H1 (cell line): ENCODE measurements around the gene COL2A1. TPM values are rescaled to one million over a fixed set of nuclear protein-coding genes. Genes with fewer than 3 reads are reported as not detected.

Experiments
- CTCF ChIA-PET: fragments of 300-600 bp; sonication (Branson Sonifier 250); formaldehyde crosslinking; loops from one replicate; lab custom pipeline; 2021; ENCODE audit not compliant: partially characterized antibody; lab: Charles Lee
- POLR2A ChIA-PET: fragments of 300-600 bp; sonication (Branson Sonifier 250); formaldehyde crosslinking; loops from one replicate; lab custom pipeline; 2021; ENCODE audit warnings: inconsistent platforms; ENCODE audit not compliant: partially characterized antibody; lab: Charles Lee
- DNase-seq, 2 experiments: peaks; one replicate each; pipeline versions ENCODE4 v3.0.0 to v3.0.0-alpha.2; 2010 to 2022; ENCODE audit warnings: low spot score in 2 of 2, low read depth in 1 of 2, mixed read lengths in 1 of 2
- FAIRE-seq: peaks from 2 replicates; lab custom pipeline; 2011; peaks lifted over from hg19 to GRCh38; lab: Jason Lieb, UNC
- H2AFZ ChIP-seq: 2 replicates; pipeline ENCODE4 v1.8.1; 2012; ENCODE audit warnings: low read length, inconsistent platforms
- H2AK5ac ChIP-seq: 2 replicates; pipeline ENCODE4 v1.6.1; 2013; ENCODE audit warnings: low read depth, low read length
- H2BK120ac ChIP-seq: replicated peaks from 2 replicates; pipeline ENCODE3; 2013; ENCODE audit warnings: low read depth, low read length, inconsistent platforms
- H2BK12ac ChIP-seq: 2 replicates; pipeline ENCODE4 v1.6.1; 2013; ENCODE audit warnings: low read depth, low read length
- H2BK15ac ChIP-seq: 2 replicates; pipeline ENCODE4 v1.6.1; 2013; ENCODE audit warnings: low read length
- H2BK20ac ChIP-seq: 2 replicates; pipeline ENCODE4 v1.6.1; 2013; ENCODE audit warnings: low read length
- H2BK5ac ChIP-seq: 2 replicates; pipeline ENCODE4 v1.6.1; 2013; ENCODE audit warnings: low read depth, low read length
- H3K14ac ChIP-seq: 2 replicates; pipeline ENCODE4 v1.6.1; 2013; ENCODE audit warnings: inconsistent platforms; ENCODE audit not compliant: insufficient read length
- H3K18ac ChIP-seq: 2 replicates; pipeline ENCODE4 v1.6.1; 2013; ENCODE audit warnings: low read length; ENCODE audit errors: extremely low read depth
- H3K23ac ChIP-seq: 2 replicates; pipeline ENCODE4 v1.6.1; 2013; ENCODE audit warnings: inconsistent platforms; ENCODE audit not compliant: insufficient read length
- H3K23me2 ChIP-seq: 2 replicates; pipeline ENCODE4 v1.6.1; 2013; ENCODE audit warnings: low read depth, low read length
- H3K27ac ChIP-seq: 2 replicates; pipeline ENCODE4 v1.6.1; 2011; ENCODE audit warnings: low read depth, low read length, inconsistent platforms
- H3K27me3 ChIP-seq, 4 experiments: replicated peaks in 1 of 4; 1 replicate in 1 of 4; 2 replicates in 3 of 4; pipeline versions ENCODE4 v1.6.1 to v1.8.1; 2011 to 2013; ENCODE audit warnings: low read length in 3 of 4, mild to moderate bottlenecking in 3 of 4, inconsistent platforms in 2 of 4, mixed read lengths in 2 of 4, moderate library complexity in 1 of 4; ENCODE audit not compliant: control insufficient read depth in 3 of 4, insufficient read depth in 3 of 4; ENCODE audit errors: extremely low read depth in 1 of 4
- H3K36me3 ChIP-seq, 4 experiments: 2 replicates each; pipeline versions ENCODE4 v1.6.1 to v1.8.1; 2011 to 2013; ENCODE audit warnings: mild to moderate bottlenecking in 4 of 4, low read length in 3 of 4, moderate library complexity in 2 of 4, control low read depth in 1 of 4, inconsistent platforms in 1 of 4; ENCODE audit not compliant: insufficient read depth in 4 of 4, control insufficient read depth in 2 of 4
- H3K4ac ChIP-seq: replicated peaks from 2 replicates; pipeline ENCODE3; 2013; ENCODE audit warnings: low read length, low read depth, mixed read lengths, inconsistent platforms; ENCODE audit not compliant: insufficient read length
- H3K4me1 ChIP-seq, 4 experiments: replicated peaks in 1 of 4; 1 replicate in 1 of 4; 2 replicates in 3 of 4; pipeline versions ENCODE4 v1.6.1 to v1.8.1; 2011 to 2013; ENCODE audit warnings: low read length in 3 of 4, inconsistent platforms in 2 of 4, mixed read lengths in 1 of 4; ENCODE audit not compliant: insufficient read depth in 4 of 4, control insufficient read depth in 3 of 4
- H3K4me2 ChIP-seq, 2 experiments: 2 replicates each; pipeline versions ENCODE4 v1.6.1 to v1.8.1; 2011 to 2013; ENCODE audit warnings: low read depth in 2 of 2, low read length in 2 of 2, control low read depth in 1 of 2, inconsistent platforms in 1 of 2, mild to moderate bottlenecking in 1 of 2; ENCODE audit not compliant: insufficient read depth in 1 of 2
- H3K4me3 ChIP-seq, 4 experiments: fragments of 200-600, 300-600 bp in 1 of 4; sonication (generic), shearing (Covaris generic), sonication (Bioruptor Twin) in 1 of 4; 2 replicates each; pipeline versions ENCODE4 v1.5.1 to v1.8.1; 2011 to 2016; ENCODE audit warnings: low read length in 4 of 4, low read depth in 3 of 4, control low read depth in 2 of 4, inconsistent platforms in 2 of 4, mild to moderate bottlenecking in 2 of 4, mixed read lengths in 1 of 4, moderate library complexity in 1 of 4; ENCODE audit not compliant: insufficient read depth in 2 of 4; ENCODE audit errors: extremely low read depth in 1 of 4
- H3K56ac ChIP-seq: replicated peaks from 2 replicates; pipeline ENCODE3; 2013; ENCODE audit warnings: low read depth, mild to moderate bottlenecking, mixed read lengths, low read length, inconsistent platforms; ENCODE audit not compliant: insufficient read length
- H3K79me1 ChIP-seq: 2 replicates; pipeline ENCODE4 v1.6.1; 2013; ENCODE audit warnings: low read depth, low read length, control low read depth
- H3K79me2 ChIP-seq, 2 experiments: 2 replicates each; pipeline versions ENCODE4 v1.6.1 to v1.8.1; 2012 to 2013; ENCODE audit warnings: low read length in 2 of 2, mild to moderate bottlenecking in 2 of 2, inconsistent platforms in 1 of 2; ENCODE audit not compliant: insufficient read depth in 2 of 2, control insufficient read depth in 1 of 2
- H3K9ac ChIP-seq, 4 experiments: replicated peaks in 1 of 4; 1 replicate in 1 of 4; 2 replicates in 3 of 4; pipeline versions ENCODE4 v1.6.1 to v1.8.1; 2011 to 2013; ENCODE audit warnings: low read depth in 3 of 4, low read length in 3 of 4, control low read depth in 2 of 4, mild to moderate bottlenecking in 2 of 4, moderate library complexity in 2 of 4, inconsistent platforms in 1 of 4; ENCODE audit errors: extremely low read depth in 1 of 4
- H3K9me3 ChIP-seq, 2 experiments: 2 replicates each; pipeline versions ENCODE4 v1.6.1 to v1.8.1; 2012 to 2013; ENCODE audit warnings: mild to moderate bottlenecking in 2 of 2, moderate library complexity in 2 of 2, control low read depth in 1 of 2, inconsistent platforms in 1 of 2, low read depth in 1 of 2, low read length in 1 of 2, mixed read lengths in 1 of 2; ENCODE audit not compliant: insufficient read depth in 2 of 2
- H4K20me1 ChIP-seq, 2 experiments: replicated peaks in 1 of 2; 2 replicates each; pipeline versions ENCODE3 to v1.8.1; 2011 to 2013; ENCODE audit warnings: inconsistent platforms in 2 of 2, low read length in 2 of 2, mild to moderate bottlenecking in 1 of 2; ENCODE audit not compliant: insufficient read depth in 2 of 2, control insufficient read depth in 1 of 2
- H4K5ac ChIP-seq: 2 replicates; pipeline ENCODE4 v1.6.1; 2013; ENCODE audit warnings: low read length, low read depth, mixed read lengths, inconsistent platforms; ENCODE audit not compliant: insufficient read length
- H4K8ac ChIP-seq: 2 replicates; pipeline ENCODE4 v1.8.0; 2013; ENCODE audit warnings: mild to moderate bottlenecking, moderate library complexity, low read length, inconsistent platforms; ENCODE audit not compliant: insufficient read depth; ENCODE audit errors: extremely low read depth
- H4K91ac ChIP-seq: replicated peaks from 2 replicates; pipeline ENCODE3; 2013; ENCODE audit warnings: low read length, mixed read lengths, inconsistent platforms; ENCODE audit not compliant: insufficient read length
- ATF2 ChIP-seq: IDR thresholded peaks from 2 replicates; pipeline ENCODE4 v1.6.1; 2012; ENCODE audit warnings: low read length, inconsistent platforms
- BCL11A ChIP-seq, 2 experiments: IDR thresholded peaks; one replicate each; pipeline ENCODE4 v1.6.1; 2011; ENCODE audit warnings: low read depth in 2 of 2, low read length in 2 of 2, mild to moderate bottlenecking in 2 of 2
- CTBP2 ChIP-seq: IDR thresholded peaks from 2 replicates; pipeline ENCODE4 v1.7.0; 2011; ENCODE audit warnings: borderline replicate concordance, mild to moderate bottlenecking, moderate library complexity, mixed read lengths, low read length; ENCODE audit not compliant: insufficient read depth, insufficient read length
- EZH2 ChIP-seq: fragments of 200-600 bp; sonication (generic); IDR thresholded peaks from 2 replicates; pipeline ENCODE4 v1.7.1; 2012; ENCODE audit warnings: low read depth, mild to moderate bottlenecking, moderate library complexity, low read length, inconsistent platforms; ENCODE audit not compliant: severe bottlenecking
- NANOG ChIP-seq: IDR thresholded peaks from 2 replicates; pipeline ENCODE4 v1.6.1; 2011; ENCODE audit warnings: low read length, low read depth, mild to moderate bottlenecking, inconsistent platforms; ENCODE audit not compliant: insufficient read depth, poor library complexity, severe bottlenecking
- PHF8 ChIP-seq: fragments of 200-600 bp; sonication (generic); conservative IDR thresholded peaks from 2 replicates; pipeline ENCODE4 v1.7.1; 2012; ENCODE audit warnings: low read depth, mild to moderate bottlenecking, inconsistent platforms, low read length, moderate library complexity
- POLR2A ChIP-seq, 2 experiments: IDR thresholded peaks; 1 replicate in 1 of 2; 2 replicates in 1 of 2; pipeline ENCODE4 v1.6.1; 2011; ENCODE audit warnings: low read depth in 2 of 2, low read length in 2 of 2, mild to moderate bottlenecking in 2 of 2; ENCODE audit errors: control extremely low read depth in 1 of 2
- RNF2 ChIP-seq: fragments of 200-900, 300-1000 bp; sonication (generic); IDR thresholded peaks from 2 replicates; pipeline ENCODE4 v1.7.1; 2016; ENCODE audit warnings: borderline replicate concordance, low read depth, mild to moderate bottlenecking, antibody characterized with exemption, low read length; ENCODE audit not compliant: poor library complexity, severe bottlenecking; ENCODE audit errors: missing control alignments
- SIX5 ChIP-seq: IDR thresholded peaks from 2 replicates; pipeline ENCODE4 v1.6.1; 2011; ENCODE audit warnings: mild to moderate bottlenecking, low read depth, low read length
- SRF ChIP-seq: IDR thresholded peaks from 2 replicates; pipeline ENCODE4 v1.6.1; 2011; ENCODE audit warnings: mild to moderate bottlenecking, low read depth, low read length, moderate library complexity
- TAF1 ChIP-seq: IDR thresholded peaks from 2 replicates; pipeline ENCODE4 v1.6.1; 2011; ENCODE audit warnings: mild to moderate bottlenecking, low read depth, low read length
- TCF12 ChIP-seq: IDR thresholded peaks from 2 replicates; pipeline ENCODE4 v1.6.1; 2011; ENCODE audit warnings: low read depth, mild to moderate bottlenecking, low read length
- TEAD4 ChIP-seq: IDR thresholded peaks from 2 replicates; pipeline ENCODE4 v1.6.1; 2012; ENCODE audit warnings: low read depth, low read length, inconsistent platforms, mixed read lengths
- WGBS, 2 experiments: shearing (Covaris generic) in 1 of 2; methylation state at CpG; one replicate each; pipeline versions ENCODE4 v1.1.6 to v1.1.7; 2013 to 2015; ENCODE audit warnings: low lambda C conversion rate in 2 of 2, mixed read lengths in 2 of 2, inconsistent platforms in 1 of 2, low coverage in 1 of 2, missing lambda C conversion rate in 1 of 2; ENCODE audit not compliant: insufficient replicate concordance in 2 of 2, insufficient coverage in 1 of 2, insufficient read length in 1 of 2; ENCODE audit errors: extremely low coverage in 1 of 2, missing lambda C conversion rate in 1 of 2; 5-methylcytosine and 5-hydroxymethylcytosine counted together
- polyA plus RNA-seq, 7 experiments: library from polyadenylated mRNA; depleted of rRNA in 3 of 7; stranded (reverse) in 5 of 7; unstranded in 2 of 7; fragments of >200 nt in 5 of 7; fragments of 200-250 nt in 2 of 7; gene quantifications; 1 replicate in 5 of 7; 2 replicates in 1 of 7; 4 replicates in 1 of 7; pipeline versions ENCODE4 v1.2.1 to v1.2.3, GENCODE V29; 2011 to 2013; ENCODE audit warnings: missing spikeins in 2 of 7, mixed read lengths in 2 of 7
- total RNA-seq: library from RNA; stranded (reverse); fragmentation: NEBNext Ultra II Directional; extraction: Animal tissue kit (Norgen Biotek cat#: 25700); gene quantifications from 2 replicates; pipeline ENCODE4 v1.2.1, GENCODE V29; 2021

Gene COL2A1
- total and polyA plus RNA-seq, 2 of the 8 experiments (the other 6 are each of a cell fraction or from before 2014, with no cell fraction given): 4.2 to 14.6 TPM

DNA sequence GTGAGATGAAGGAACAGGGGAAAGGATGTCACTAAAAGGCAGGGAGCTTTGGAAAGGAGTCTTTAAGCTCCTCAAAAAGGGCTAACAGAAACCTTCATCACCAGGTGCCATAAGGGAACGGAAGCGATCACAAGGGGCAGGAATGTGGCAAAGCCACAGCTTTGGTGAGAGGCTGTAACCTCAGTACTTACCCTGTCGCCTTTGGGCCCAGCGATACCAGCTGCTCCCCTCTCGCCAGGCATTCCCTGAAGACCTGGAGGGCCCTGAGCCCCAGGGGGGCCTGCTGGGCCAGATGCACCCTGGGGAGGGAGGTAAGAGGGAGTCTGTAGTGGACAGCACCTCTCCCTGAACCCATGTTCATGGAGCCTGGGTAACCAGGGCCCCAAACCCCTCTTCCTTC, 22.0 kb downstream of the COL2A1 start:
- no peak overlapping the region for H2BK120ac ChIP-seq
- H3K9me3 ChIP-seq: no peaks in the 10 kb centered on the region
- 76% methylated on average over 5 of the region's 5 CpGs; no CpG with 5 or more reads in 1 of the 2 experiments for WGBS, 2 experiments
- no peaks in the 10 kb centered on the region for H4K20me1 ChIP-seq
- no peak overlapping the region for H3K4ac ChIP-seq
- H3K4me1 ChIP-seq: no peaks in the 10 kb centered on the region
- no peak overlapping the region for H3K4me2 ChIP-seq
- no peak overlapping the region for H2BK5ac ChIP-seq
- no peak overlapping the region for H4K5ac ChIP-seq
- no peaks in the 10 kb centered on the region for H3K23me2 ChIP-seq
- ChIA-PET CTCF (interaction anchor here (0.9 to 1.5 kb wide), 2 partner anchors 14 to 19 kb away, joined by 3 read pairs; partner anchors contain the start of gene TMEM106C), POLR2A (no interaction called here)
- H3K14ac ChIP-seq: no peak overlapping the region
- no peaks in the 10 kb centered on the region for H3K79me1 ChIP-seq
- H3K23ac ChIP-seq: no peak overlapping the region
- no peak overlapping the region for H2BK12ac ChIP-seq
- no peak overlapping the region for H3K56ac ChIP-seq
- no peak overlapping the region for H3K4me3 ChIP-seq
- no peak overlapping the region for H3K18ac ChIP-seq
- no peak overlapping the region for H3K27ac ChIP-seq
- no peak for DNase-seq
- H3K79me2 ChIP-seq: no peaks in the 10 kb centered on the region
- H4K8ac ChIP-seq: no peak overlapping the region
- no peaks in the 10 kb centered on the region for H3K36me3 ChIP-seq
- FAIRE-seq: no peak
- H3K27me3 ChIP-seq: no peaks in the 10 kb centered on the region
- H2AK5ac ChIP-seq: no peak overlapping the region
- no peak overlapping the region for H2AFZ ChIP-seq
- no peak overlapping the region for H3K9ac ChIP-seq
- no peak overlapping the region for H2BK15ac ChIP-seq
- no peak overlapping the region for H4K91ac ChIP-seq
- no peak overlapping the region for H2BK20ac ChIP-seq
- TF ChIP-seq RNF2 (no peak), SIX5 (no peak), ATF2 (no peak), PHF8 (no peak), CTBP2 (no peak), NANOG (no peak), SRF (no peak), BCL11A (IDR thresholded peaks at IDR 0.05; ENCODE audit: low read depth in 2 of 2, low read length in 2 of 2) (no peak), POLR2A (IDR thresholded peaks at IDR 0.05; ENCODE audit: control extremely low read depth in 1 of 2, low read depth in 2 of 2, low read length in 2 of 2) (no peak), TEAD4 (no peak), TCF12 (no peak), EZH2 (no peak), TAF1 (no peak)
